Measurements from ENCODE around the gene IGFBP5. TPM values are rescaled to one million over a fixed set of nuclear protein-coding genes. Genes with fewer than 3 reads are reported as not detected.

The IGFBP5 gene
- total RNA-seq, 4 donors from 2014 or later: 27.7 to 460 (median 134) TPM

- no peak overlapping the region for H3K4me3 ChIP-seq (ENCODE audit: low read depth, poor library complexity, severe bottlenecking)
- TF ChIP-seq CTCF (IDR thresholded peaks at IDR 0.05) (no peak), POLR2A (IDR thresholded peaks at IDR 0.05) (no peak)
- no peak for DNase-seq (ENCODE audit: low spot score in 2 of 2)
- WGBS, 2 donors: 84 to 91% methylated on average over 5 of the region's 5 CpGs
- intact Hi-C loops (cut with DNase I; ENCODE audit: low total_unique reads): loop anchor here (5.0 kb wide), 1 partner anchor 682 kb away; no protein-coding TSS in a partner anchor
These were observed 45.8 kb downstream of the IGFBP5 start for GRCh38 chr2:216649574-216649973.

- WGBS, 2 donors: 82% methylated on average over 3 of the region's 3 CpGs
- intact Hi-C loops (cut with DNase I; ENCODE audit: low total_unique reads): loop anchor here (5.0 kb wide), 1 partner anchor 681 kb away; no protein-coding TSS in a partner anchor
- no peak for DNase-seq (ENCODE audit: low spot score in 2 of 2)
- no peak overlapping the region for H3K4me3 ChIP-seq (ENCODE audit: low read depth, poor library complexity, severe bottlenecking)
- TF ChIP-seq POLR2A (IDR thresholded peaks at IDR 0.05) (no peak), CTCF (IDR thresholded peaks at IDR 0.05) (no peak)
These were observed 47.2 kb downstream of the IGFBP5 start for GRCh38 chr2:216648105-216648504.

GRCh38 chr2:216646116-216646515 lies 49.2 kb downstream of the IGFBP5 start:
- intact Hi-C loops (cut with DNase I; ENCODE audit: low total_unique reads): loop anchor here (5.0 kb wide), 1 partner anchor 679 kb away; no protein-coding TSS in a partner anchor
- DNase-seq (ENCODE audit: low spot score in 2 of 2): no peak
- WGBS, 2 donors: 92 to 95% methylated on average over 3 of the region's 3 CpGs
- H3K4me3 ChIP-seq (ENCODE audit: low read depth, poor library complexity, severe bottlenecking): no peak overlapping the region
- TF ChIP-seq POLR2A (IDR thresholded peaks at IDR 0.05) (no peak), CTCF (IDR thresholded peaks at IDR 0.05) (no peak)

- no peak overlapping the region for H3K4me3 ChIP-seq (ENCODE audit: low read depth, poor library complexity, severe bottlenecking)
- 81 to 91% methylated on average over 3 of the region's 3 CpGs for WGBS, 2 donors
- TF ChIP-seq POLR2A (IDR thresholded peaks at IDR 0.05) (no peak), CTCF (IDR thresholded peaks at IDR 0.05) (no peak)
- intact Hi-C loops (cut with DNase I; ENCODE audit: low total_unique reads): loop anchor here (5.0 kb wide), 1 partner anchor 678 kb away; no protein-coding TSS in a partner anchor
- DNase-seq (ENCODE audit: low spot score in 2 of 2): no peak
These were observed 49.8 kb downstream of the IGFBP5 start for GRCh38 chr2:216645636-216645950.

GRCh38 chr2:216644842-216645635 lies 50.3 kb downstream of the IGFBP5 start:
- 65 to 72% methylated on average over 4 of the region's 4 CpGs for WGBS, 2 donors
- TF ChIP-seq CTCF (IDR thresholded peaks at IDR 0.05): no peak
- TF ChIP-seq POLR2A (IDR thresholded peaks at IDR 0.05): no peak
- no peak overlapping the region for H3K4me3 ChIP-seq (ENCODE audit: low read depth, poor library complexity, severe bottlenecking)
- intact Hi-C loops (cut with DNase I; ENCODE audit: low total_unique reads): loop anchor here (5.0 kb wide), 1 partner anchor 678 kb away; no protein-coding TSS in a partner anchor
- no peak for DNase-seq (ENCODE audit: low spot score in 2 of 2)

Data from lower leg skin (tissue), 4 donors.